ENCODE data around the gene PTN.

GRCh38 chr7:137295739-137296324 lies 47.7 kb downstream of the PTN start:
- TF ChIP-seq POLR2AphosphoS5 (IDR thresholded peaks at IDR 0.05; ENCODE audit: control insufficient read depth, insufficient read depth, low read depth, low read length), result no peak
- no peak for TF ChIP-seq NFRKB (IDR thresholded peaks at IDR 0.05; ENCODE audit: low read depth)
- TF ChIP-seq, protein P1, sequence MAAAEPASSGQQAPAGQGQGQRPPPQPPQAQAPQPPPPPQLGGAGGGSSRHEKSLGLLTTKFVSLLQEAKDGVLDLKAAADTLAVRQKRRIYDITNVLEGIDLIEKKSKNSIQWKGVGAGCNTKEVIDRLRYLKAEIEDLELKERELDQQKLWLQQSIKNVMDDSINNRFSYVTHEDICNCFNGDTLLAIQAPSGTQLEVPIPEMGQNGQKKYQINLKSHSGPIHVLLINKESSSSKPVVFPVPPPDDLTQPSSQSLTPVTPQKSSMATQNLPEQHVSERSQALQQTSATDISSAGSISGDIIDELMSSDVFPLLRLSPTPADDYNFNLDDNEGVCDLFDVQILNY (CRISPR knock-in tag; IDR thresholded peaks at IDR 0.05), result no peak
- no peak for TF ChIP-seq MEIS2 (IDR thresholded peaks at IDR 0.05; ENCODE audit: partially characterized antibody)
